IPS-NIHi7 (cell line): ENCODE data around the gene SNX3.
"Not testable (repeated sequence)": the region's sequence is repeated elsewhere in the genome, so short reads cannot be mapped to it uniquely, and the experiment has no call there.

Experiments used
- DNase-seq: peaks from one replicate; pipeline ENCODE4 v3.0.0; 2012; ENCODE audit warnings: mixed read lengths; ENCODE audit errors: extremely low spot score

The SNX3 gene

GRCh38 chr6:108260126-108260808 lies 573 bp downstream of the SNX3 start:
- peak; percentile 53 for DNase-seq

- no peak for DNase-seq
Observed at GRCh38 chr6:108254433-108255410, 6.1 kb downstream of the SNX3 start.

- DNase-seq, result no peak
Observed at GRCh38 chr6:108253241-108253640, 7.6 kb downstream of the SNX3 start.

- DNase-seq, result no peak
Observed at GRCh38 chr6:108252055-108252454, 8.8 kb downstream of the SNX3 start.

- no peak for DNase-seq
Observed at GRCh38 chr6:108251252-108251651, 9.6 kb downstream of the SNX3 start.

GRCh38 chr6:108250240-108250866 lies 10.5 kb downstream of the SNX3 start:
- peak; percentile 35 for DNase-seq

GRCh38 chr6:108247965-108248536 lies 12.8 kb downstream of the SNX3 start:
- no peak for DNase-seq

GRCh38 chr6:108245095-108245494 lies 15.7 kb downstream of the SNX3 start:
- DNase-seq, result not testable (repeated sequence)

GRCh38 chr6:108243836-108244235 lies 17.0 kb downstream of the SNX3 start:
- no peak for DNase-seq

GRCh38 chr6:108242721-108243120 lies 18.1 kb downstream of the SNX3 start:
- no peak for DNase-seq

GRCh38 chr6:108242259-108242658 lies 18.6 kb downstream of the SNX3 start:
- DNase-seq, result no peak

GRCh38 chr6:108238322-108238721 lies 22.5 kb downstream of the SNX3 start:
- no peak for DNase-seq

- DNase-seq, result no peak
Observed at GRCh38 chr6:108236791-108237190, 24.0 kb downstream of the SNX3 start.

GRCh38 chr6:108235127-108235526 lies 25.7 kb downstream of the SNX3 start:
- no peak for DNase-seq

- DNase-seq, result no peak
Observed at GRCh38 chr6:108228416-108228815, 32.4 kb downstream of the SNX3 start.

- no peak for DNase-seq
Observed at GRCh38 chr6:108227290-108227689, 33.5 kb downstream of the SNX3 start.

GRCh38 chr6:108222504-108222903 lies 38.3 kb downstream of the SNX3 start:
- DNase-seq, result no peak

GRCh38 chr6:108222064-108222463 lies 38.8 kb downstream of the SNX3 start:
- DNase-seq, result no peak

GRCh38 chr6:108211671-108212070 lies 49.2 kb downstream of the SNX3 start:
- DNase-seq, result no peak

GRCh38 chr6:108210556-108210955 lies 50.3 kb downstream of the SNX3 start:
- DNase-seq, result no peak

- DNase-seq, result no peak
Observed at GRCh38 chr6:108209738-108210137, 51.1 kb downstream of the SNX3 start.

GRCh38 chr6:108207013-108207412 lies 53.8 kb downstream of the SNX3 start:
- DNase-seq, result no peak
